GM20431 (cell line): Measurements from ENCODE around the gene POLG2.
"Not testable (repeated sequence)": the region's sequence is repeated elsewhere in the genome, so short reads cannot be mapped to it uniquely, and the experiment has no call there.

ENCODE experiments used
- in situ Hi-C: fragments of 300-500 bp; cut with MseI, MboI; formaldehyde crosslinking; loops from one replicate; pipeline ENCODE4 v1.15.0; 2020; ENCODE audit warnings: low sequenced_read_pairs; ENCODE audit not compliant: unreplicated experiment

Gene POLG2

GRCh38 chr17:64491994-64492393 lies 4.9 kb downstream of the POLG2 start:
- in situ Hi-C loops: no loop called here

- in situ Hi-C loops: no loop called here
These were observed 5.6 kb downstream of the POLG2 start for GRCh38 chr17:64491034-64491860.

- in situ Hi-C loops: no loop called here
These were observed 8.6 kb downstream of the POLG2 start for GRCh38 chr17:64488301-64488700.

- in situ Hi-C loops: no loop called here
These were observed 12.5 kb downstream of the POLG2 start for GRCh38 chr17:64484380-64484779.

GRCh38 chr17:64480951-64481350 lies 15.9 kb downstream of the POLG2 start:
- in situ Hi-C loops: no loop called here

- in situ Hi-C loops: no loop called here
These were observed 19.0 kb downstream of the POLG2 start for GRCh38 chr17:64477849-64478248.

- in situ Hi-C loops: no loop called here
These were observed 24.3 kb downstream of the POLG2 start for GRCh38 chr17:64472564-64472963.

- in situ Hi-C loops: no loop called here
These were observed 25.4 kb downstream of the POLG2 start for GRCh38 chr17:64471440-64471839.

- in situ Hi-C loops: no loop called here
These were observed 26.2 kb downstream of the POLG2 start for GRCh38 chr17:64470625-64471024.

- in situ Hi-C loops: not testable (repeated sequence)
These were observed 30.0 kb downstream of the POLG2 start for GRCh38 chr17:64466834-64467233.

- in situ Hi-C loops: no loop called here
These were observed 30.7 kb downstream of the POLG2 start for GRCh38 chr17:64466019-64466735.

GRCh38 chr17:64461788-64462187 lies 35.1 kb downstream of the POLG2 start:
- in situ Hi-C loops: no loop called here

GRCh38 chr17:64460955-64461354 lies 35.9 kb downstream of the POLG2 start:
- in situ Hi-C loops: no loop called here

GRCh38 chr17:64459818-64460217 lies 37.0 kb downstream of the POLG2 start:
- in situ Hi-C loops: not testable (repeated sequence)

GRCh38 chr17:64459284-64459747 lies 37.5 kb downstream of the POLG2 start:
- in situ Hi-C loops: no loop called here

GRCh38 chr17:64458756-64459155 lies 38.1 kb downstream of the POLG2 start:
- in situ Hi-C loops: no loop called here

- in situ Hi-C loops: no loop called here
These were observed 39.7 kb downstream of the POLG2 start for GRCh38 chr17:64457156-64457555.

- in situ Hi-C loops: no loop called here
These were observed 40.6 kb downstream of the POLG2 start for GRCh38 chr17:64455993-64456885.

- in situ Hi-C loops: no loop called here
These were observed 47.3 kb downstream of the POLG2 start for GRCh38 chr17:64449545-64449944.
